Upper lobe of right lung (tissue), 1 donor: ENCODE measurements around the gene SORBS1. TPM values are rescaled to one million over a fixed set of nuclear protein-coding genes. Genes with fewer than 3 reads are reported as not detected.

Experiments
- ATAC-seq: fragments of 200-7000 bp; cut with Tn5 transposase; one replicate; pipeline ENCODE4 v1.9.1; 2020; ENCODE audit warnings: mild to moderate bottlenecking, moderate library complexity
- DNase-seq: peaks from one replicate; pipeline ENCODE4 v3.0.0-alpha.2; 2020
- H3K27ac ChIP-seq: fragments of 200-600 bp; one replicate; pipeline ENCODE4 v1.8.0; 2022
- H3K27me3 ChIP-seq: fragments of 200-600 bp; one replicate; pipeline ENCODE4 v1.8.0; 2022; ENCODE audit warnings: mild to moderate bottlenecking
- H3K36me3 ChIP-seq: fragments of 200-600 bp; one replicate; pipeline ENCODE4 v1.8.0; 2022
- H3K4me1 ChIP-seq: fragments of 200-600 bp; one replicate; pipeline ENCODE4 v1.8.0; 2022
- H3K4me3 ChIP-seq: fragments of 200-600 bp; one replicate; pipeline ENCODE4 v1.8.0; 2022; ENCODE audit warnings: mild to moderate bottlenecking
- H3K9me3 ChIP-seq: fragments of 200-600 bp; one replicate; pipeline ENCODE4 v1.8.0; 2022
- CTCF ChIP-seq: fragments of 200-600 bp; IDR thresholded peaks from one replicate; pipeline ENCODE4 v1.8.0; 2022; ENCODE audit warnings: antibody characterized with exemption
- intact Hi-C: fragments of 100-400 bp; cut with DNase I; formaldehyde crosslinking; loops from one replicate; pipeline ENCODE4 v1.11.0; 2022
- total RNA-seq: library from RNA; stranded (reverse); fragmentation: NEBNext Ultra II Directional; extraction: Animal tissue kit (Norgen Biotek cat#: 25700); gene quantifications from one replicate; pipeline ENCODE4 v1.2.1, GENCODE V29; 2021
- donor health status: DM: no; HTN: yes; CAD: no; lungs with severe emphysema.

SORBS1 gene
- total RNA-seq, 1 donor from 2014 or later = 50.7 TPM

GRCh38 chr10:95530561-95530960 is 30.6 kb downstream of the SORBS1 start:
- Histone ChIP-seq H3K4me1 (peaks cover 8% of the 10 kb centered on the region), H3K36me3 (no peaks in the 10 kb centered on the region)

GRCh38 chr10:95530029-95530428 is 31.1 kb downstream of the SORBS1 start:
- no peak for TF ChIP-seq CTCF
- Histone ChIP-seq H3K4me3 (no peak overlapping the region), H3K27ac (no peak overlapping the region), H3K9me3 (no peaks in the 10 kb centered on the region), H3K36me3 (no peaks in the 10 kb centered on the region), H3K4me1 (peaks cover 6% of the 10 kb centered on the region), H3K27me3 (no peaks in the 10 kb centered on the region)
- intact Hi-C loops = no loop called here
- no peak for DNase-seq
- no peak for ATAC-seq

More at GRCh38 chr10:95530561-95530960, 30.6 kb downstream of the SORBS1 start:
- no peak for ATAC-seq
- intact Hi-C loops = no loop called here
- TF ChIP-seq CTCF = no peak
- no peak for DNase-seq
- H3K9me3 ChIP-seq = no peaks in the 10 kb centered on the region
- H3K27ac ChIP-seq = no peak overlapping the region
- H3K4me3 ChIP-seq = no peak overlapping the region
- H3K27me3 ChIP-seq = no peaks in the 10 kb centered on the region

- Histone ChIP-seq H3K4me1 (peaks cover 6% of the 10 kb centered on the region), H3K27me3 (no peaks in the 10 kb centered on the region), H3K4me3 (no peak overlapping the region), H3K9me3 (no peaks in the 10 kb centered on the region), H3K36me3 (no peaks in the 10 kb centered on the region), H3K27ac (no peak overlapping the region)
- intact Hi-C loops = no loop called here
- no peak for TF ChIP-seq CTCF
- DNase-seq (no peak), ATAC-seq (no peak)
Observed at GRCh38 chr10:95526044-95526443, 35.1 kb downstream of the SORBS1 start.

- no peaks in the 10 kb centered on the region for H3K9me3 ChIP-seq
- intact Hi-C loops = no loop called here
- no peak overlapping the region for H3K27ac ChIP-seq
Observed at GRCh38 chr10:95525033-95525418, 36.1 kb downstream of the SORBS1 start.

GRCh38 chr10:95524358-95525032 is 36.7 kb downstream of the SORBS1 start:
- TF ChIP-seq CTCF = no peak
- Histone ChIP-seq H3K9me3 (no peaks in the 10 kb centered on the region), H3K36me3 (no peaks in the 10 kb centered on the region), H3K27ac (no peak overlapping the region), H3K4me3 (no peak overlapping the region), H3K27me3 (no peaks in the 10 kb centered on the region), H3K4me1 (peaks cover 6% of the 10 kb centered on the region)
- ATAC-seq = no peak
- no peak for DNase-seq
- intact Hi-C loops = no loop called here

More at GRCh38 chr10:95525033-95525418, 36.1 kb downstream of the SORBS1 start:
- Histone ChIP-seq H3K4me1 (peaks cover 6% of the 10 kb centered on the region), H3K27me3 (no peaks in the 10 kb centered on the region), H3K36me3 (no peaks in the 10 kb centered on the region), H3K4me3 (no peak overlapping the region)
- ATAC-seq = no peak
- TF ChIP-seq CTCF = no peak
- no peak for DNase-seq

GRCh38 chr10:95522117-95522516 is 39.1 kb downstream of the SORBS1 start:
- Histone ChIP-seq H3K27me3 (no peaks in the 10 kb centered on the region), H3K27ac (no peak overlapping the region), H3K9me3 (no peaks in the 10 kb centered on the region), H3K36me3 (no peaks in the 10 kb centered on the region), H3K4me1 (no peaks in the 10 kb centered on the region), H3K4me3 (no peak overlapping the region)
- TF ChIP-seq CTCF = no peak
- ATAC-seq = no peak
- intact Hi-C loops = no loop called here
- DNase-seq = no peak
